Heart left ventricle (tissue), 16 donors: Measurements from ENCODE around the gene SERPINB5. TPM values are rescaled to one million over a fixed set of nuclear protein-coding genes. Genes with fewer than 3 reads are reported as not detected.

ENCODE experiments used
- ATAC-seq, 4 donors: fragments of 200-7000 bp; cut with Tn5 transposase; one replicate each; pipeline ENCODE4 v1.9.1; 2020 to 2022; ENCODE audit warnings: moderate library complexity in 4 of 4, mild to moderate bottlenecking in 3 of 4, moderate number of reproducible peaks in 1 of 4
- DNase-seq, 5 donors: peaks; one replicate each; pipeline ENCODE4 v3.0.0-alpha.2; 2020
- H3K27ac ChIP-seq, 12 donors: fragments of 200-600 bp; sonication (generic) in 4 of 12; one replicate each; pipeline versions ENCODE4 v1.5.0 to v1.8.0; 2016 to 2022; ENCODE audit warnings: mild to moderate bottlenecking in 2 of 12
- H3K27me3 ChIP-seq, 9 donors: fragments of 200-600 bp; sonication (generic) in 2 of 9; one replicate each; pipeline versions ENCODE4 v1.5.1 to v1.8.0; 2016 to 2022; ENCODE audit warnings: mild to moderate bottlenecking in 3 of 9
- H3K36me3 ChIP-seq, 9 donors: fragments of 200-600 bp; sonication (generic) in 2 of 9; one replicate each; pipeline versions ENCODE4 v1.5.0 to v1.8.0; 2018 to 2022; ENCODE audit warnings: mild to moderate bottlenecking in 2 of 9
- H3K4me1 ChIP-seq, 12 donors: fragments of 200-600 bp; sonication (generic) in 4 of 12; one replicate each; pipeline versions ENCODE4 v1.5.0 to v1.8.0; 2016 to 2022; ENCODE audit warnings: mild to moderate bottlenecking in 3 of 12
- H3K4me3 ChIP-seq, 12 donors: fragments of 200-600 bp; sonication (generic) in 4 of 12; one replicate each; pipeline versions ENCODE4 v1.5.0 to v1.8.0; 2017 to 2022; ENCODE audit warnings: mild to moderate bottlenecking in 9 of 12, moderate library complexity in 4 of 12
- H3K9me3 ChIP-seq, 12 donors: fragments of 200-600 bp; sonication (generic) in 4 of 12; one replicate each; pipeline versions ENCODE4 v1.5.0 to v1.8.0; 2016 to 2022; ENCODE audit warnings: mild to moderate bottlenecking in 1 of 12
- CTCF ChIP-seq, 12 donors: fragments of 200-600 bp; sonication (generic) in 4 of 12; IDR thresholded peaks; one replicate each; pipeline versions ENCODE4 v1.5.0 to v1.8.0; 2018 to 2022; ENCODE audit warnings: antibody characterized with exemption in 12 of 12, mild to moderate bottlenecking in 5 of 12
- POLR2A ChIP-seq, 2 donors: fragments of 450-650 bp; IDR thresholded peaks; one replicate each; pipeline ENCODE4 v1.6.1; 2017; ENCODE audit warnings: antibody characterized with exemption in 2 of 2, mild to moderate bottlenecking in 2 of 2, moderate library complexity in 2 of 2
- WGBS, 4 donors: extraction: QIAGEN DNeasy Blood & Tissue Kit in 2 of 4; methylation state at CpG; one replicate each; pipeline versions ENCODE4 v1.1.5 to v1.1.7; 2013 to 2018; 5-methylcytosine and 5-hydroxymethylcytosine counted together
- intact Hi-C, 10 donors: fragments of 100-400 bp; cut with DNase I; formaldehyde crosslinking; loops; one replicate each; pipeline versions ENCODE4 v1.11.1 to v1.14.2; 2022
- polyA plus RNA-seq, 2 donors: library from polyadenylated mRNA; stranded (reverse); fragments of 200-250 nt; gene quantifications; one replicate each; pipeline ENCODE4 v1.2.3, GENCODE V29; 2013
- total RNA-seq, 9 donors: library from RNA; depleted of rRNA in 2 of 9; stranded (reverse); fragments of >200 nt in 2 of 9; fragmentation: NEBNext Ultra II Directional in 3 of 9; extraction: Animal tissue kit (Norgen Biotek cat#: 25700) in 3 of 9; gene quantifications; one replicate each; pipeline versions ENCODE4 v1.1.0 to v1.2.4, GENCODE V29; 2016 to 2023
- donor health status: ischemic (EF 13 %, LVEDD 7.1; RV severe dilation, severe dysfunction).
- donor health status: healthy with polysubstance abuse.
- donor health status: DM: no; HTN: yes; CAD: no.
- donor health status: DM: no; HTN: no; CAD: no.
- donor health status: ischemic (EF 25% LVEDD 6.9; RV normal size, moderate dysfunction).
- donor health status: ischemic (EF 25% LVEDD 5.7; RV mildly dilated, moderate dysfunction).
- donor health status: healthy.
- donor health status: DM: yes; HTN: yes; CAD: no.
- donor health status: ischemic (EF 35%, LVEDD 5.7; RV mildly dilated, moderate dysfunction).
- donor health status: nonischemic (EF 11% LVEDD 7.7; RV severe dilation, severe dysfunction).
- donor health status: DM: yes; HTN: yes; CAD: no.
- donor health status: PGD.
- donor health status: ischemic (EF 29% LVEDD 5.4; RV normal size, mild dysfunction).
- donor health status: nonischemic (EF 23%, LVEDD 6.1; RV moderate dilation, normal function).

Gene SERPINB5
- total and polyA plus RNA-seq, 11 donors = not detected

- TF ChIP-seq CTCF (IDR thresholded peaks at IDR 0.05) (no peak), POLR2A (IDR thresholded peaks at IDR 0.05) (no peak)
- ATAC-seq = no peak
- no peaks in the 10 kb centered on the region for H3K9me3 ChIP-seq
- H3K4me1 ChIP-seq = peaks cover 0 to 13% (median 7%) of the 10 kb centered on the region in 12 donors
- H3K27ac ChIP-seq = no peak overlapping the region
- no peaks in the 10 kb centered on the region for H3K27me3 ChIP-seq
- WGBS, 4 donors = 59 to 69% (median 68%) methylated on average over 1 of the region's 1 CpG
- H3K4me3 ChIP-seq = no peak overlapping the region
- no peaks in the 10 kb centered on the region for H3K36me3 ChIP-seq
- intact Hi-C loops = no loop called here
- DNase-seq = no peak
Observed at GRCh38 chr18:63550068-63550467, 73.3 kb downstream of the SERPINB5 start.

DNA sequence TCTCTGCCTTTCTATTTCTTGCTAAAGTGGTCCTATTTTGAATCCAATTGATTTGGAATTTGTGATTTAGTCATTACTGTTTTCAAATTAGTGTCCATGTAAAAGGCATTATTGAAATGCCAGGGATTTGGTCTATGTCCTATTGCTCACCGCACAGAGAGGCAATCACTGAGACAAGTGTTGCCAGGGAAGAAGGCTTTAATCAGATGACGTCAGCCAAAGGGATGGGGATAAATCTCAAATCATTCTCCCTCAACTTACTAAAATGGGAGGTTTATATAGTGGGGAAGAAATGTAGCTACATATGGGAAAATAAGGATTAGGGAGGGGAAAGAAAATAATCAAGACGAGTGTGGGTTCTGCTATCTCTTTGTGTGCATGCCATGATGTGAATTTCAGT lies 75.0 kb downstream of the SERPINB5 start:
- no peaks in the 10 kb centered on the region for H3K36me3 ChIP-seq
- 70 to 90% (median 85%) methylated on average over 3 of the region's 3 CpGs for WGBS, 4 donors
- TF ChIP-seq CTCF (IDR thresholded peaks at IDR 0.05) (no peak), POLR2A (IDR thresholded peaks at IDR 0.05) (no peak)
- DNase-seq (no peak), ATAC-seq (no peak)
- H3K4me1 ChIP-seq = peaks cover 0 to 13% (median 7%) of the 10 kb centered on the region in 12 donors
- no peak overlapping the region for H3K27ac ChIP-seq
- intact Hi-C loops = no loop called here
- H3K27me3 ChIP-seq = no peaks in the 10 kb centered on the region
- H3K9me3 ChIP-seq = no peaks in the 10 kb centered on the region
- H3K4me3 ChIP-seq = no peak overlapping the region

- WGBS, 4 donors = 81 to 96% (median 84%) methylated on average over 2 of the region's 2 CpGs
- intact Hi-C loops = no loop called here
- TF ChIP-seq POLR2A (IDR thresholded peaks at IDR 0.05) (no peak), CTCF (IDR thresholded peaks at IDR 0.05) (no peak)
- DNase-seq (no peak), ATAC-seq (no peak)
- H3K9me3 ChIP-seq = no peaks in the 10 kb centered on the region
- H3K36me3 ChIP-seq = no peaks in the 10 kb centered on the region
- H3K4me1 ChIP-seq = peaks cover 0 to 13% (median 7%) of the 10 kb centered on the region in 12 donors
- H3K4me3 ChIP-seq = no peak overlapping the region
- no peaks in the 10 kb centered on the region for H3K27me3 ChIP-seq
- no peak overlapping the region for H3K27ac ChIP-seq
Observed at GRCh38 chr18:63552581-63552980, 75.8 kb downstream of the SERPINB5 start.

DNA sequence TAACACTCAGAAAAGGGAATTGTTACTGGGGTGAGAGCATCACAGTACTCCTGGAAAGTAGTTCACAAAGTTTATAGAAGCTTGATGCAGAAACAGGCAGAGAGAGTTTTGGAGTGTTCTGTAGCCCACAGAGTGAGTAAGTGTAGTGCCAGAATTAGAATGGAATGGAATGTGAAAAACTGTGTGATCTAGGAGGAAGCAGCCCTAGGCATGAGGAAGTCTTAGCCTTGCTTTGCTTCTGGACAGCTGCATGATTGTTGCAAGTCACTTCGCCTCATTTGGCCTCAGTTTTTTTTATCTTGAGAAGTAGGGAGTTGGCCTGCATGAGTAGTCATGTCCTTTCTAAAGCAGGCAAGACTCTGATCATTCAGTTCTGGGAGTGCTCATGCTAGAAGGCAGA lies 76.3 kb downstream of the SERPINB5 start:
- no peaks in the 10 kb centered on the region for H3K36me3 ChIP-seq
- peak overlapping the region in 4 of 12 donors; percentile 16 to 44 (median 28) for H3K27ac ChIP-seq
- no peaks in the 10 kb centered on the region for H3K9me3 ChIP-seq
- DNase-seq (no peak), ATAC-seq (peak; percentile 73 to 85 (median 82))
- no peaks in the 10 kb centered on the region for H3K27me3 ChIP-seq
- peaks cover 0 to 13% (median 7%) of the 10 kb centered on the region in 12 donors for H3K4me1 ChIP-seq
- TF ChIP-seq CTCF (IDR thresholded peaks at IDR 0.05) = no peak
- no peak for TF ChIP-seq POLR2A (IDR thresholded peaks at IDR 0.05)
- no peak overlapping the region for H3K4me3 ChIP-seq
- WGBS, 4 donors = 5 to 13% (median 8%) methylated on average over 1 of the region's 1 CpG
- intact Hi-C loops = no loop called here

Other genes with a start within 250 kb of the SERPINB5 start
- 10 to 100 TPM in 4 of 9 donors, 1 to 10 TPM in 5; 4.8 to 24.2 (median 9.1) TPM for gene BCL2, start 157.2 kb upstream of the SERPINB5 start, total RNA-seq
- gene BCL2, start 157.2 kb upstream of the SERPINB5 start, polyA plus RNA-seq = 1 to 10 TPM; 2.9 to 4.5 TPM
- 10 to 100 TPM; 26.3 to 45.6 (median 41.4) TPM for gene KDSR, start 109.8 kb upstream of the SERPINB5 start, total RNA-seq
- 10 to 100 TPM; 10.7 to 36.5 TPM for gene KDSR, start 109.8 kb upstream of the SERPINB5 start, polyA plus RNA-seq
- gene VPS4B, start 54.5 kb upstream of the SERPINB5 start, total RNA-seq = 10 to 100 TPM; 13.5 to 40.0 (median 19.9) TPM
- gene VPS4B, start 54.5 kb upstream of the SERPINB5 start, polyA plus RNA-seq = 10 to 100 TPM in 1 of 2 donors, 1 to 10 TPM in 1; 4.2 to 13.1 TPM
- gene SERPINB12, start 65.4 kb downstream of the SERPINB5 start, total RNA-seq = not detected
- not detected for gene SERPINB12, start 65.4 kb downstream of the SERPINB5 start, polyA plus RNA-seq
- not detected for gene SERPINB13, start 110.4 kb downstream of the SERPINB5 start, total RNA-seq
- not detected for gene SERPINB13, start 110.4 kb downstream of the SERPINB5 start, polyA plus RNA-seq
- gene SERPINB4, start 167.3 kb downstream of the SERPINB5 start, total RNA-seq = not detected
- under 1 TPM in 1 of 2 donors, not detected in 1; 0.85 TPM for gene SERPINB4, start 167.3 kb downstream of the SERPINB5 start, polyA plus RNA-seq
- under 1 TPM in 1 of 9 donors, not detected in 8; 0.16 TPM for gene SERPINB3, start 184.9 kb downstream of the SERPINB5 start, total RNA-seq
- gene SERPINB3, start 184.9 kb downstream of the SERPINB5 start, polyA plus RNA-seq = under 1 TPM in 1 of 2 donors, not detected in 1; 0.07 TPM
- not detected for gene SERPINB11, start 226.0 kb downstream of the SERPINB5 start, total RNA-seq
- not detected for gene SERPINB11, start 226.0 kb downstream of the SERPINB5 start, polyA plus RNA-seq